Activated CD4-positive, CD25-positive, alpha-beta regulatory T cell treated with anti-CD3 and anti-CD28 coated beads, Interleukin-2, amount 50 U/mL, for 72 hours (primary cell): ENCODE measurements around the gene RNF19B.
"Not testable (repeated sequence)": the region's sequence is repeated elsewhere in the genome, so short reads cannot be mapped to it uniquely, and the experiment has no call there.

Experiments
- DNase-seq: peaks from one replicate; pipeline ENCODE4 v3.0.0; 2021

RNF19B gene

DNA sequence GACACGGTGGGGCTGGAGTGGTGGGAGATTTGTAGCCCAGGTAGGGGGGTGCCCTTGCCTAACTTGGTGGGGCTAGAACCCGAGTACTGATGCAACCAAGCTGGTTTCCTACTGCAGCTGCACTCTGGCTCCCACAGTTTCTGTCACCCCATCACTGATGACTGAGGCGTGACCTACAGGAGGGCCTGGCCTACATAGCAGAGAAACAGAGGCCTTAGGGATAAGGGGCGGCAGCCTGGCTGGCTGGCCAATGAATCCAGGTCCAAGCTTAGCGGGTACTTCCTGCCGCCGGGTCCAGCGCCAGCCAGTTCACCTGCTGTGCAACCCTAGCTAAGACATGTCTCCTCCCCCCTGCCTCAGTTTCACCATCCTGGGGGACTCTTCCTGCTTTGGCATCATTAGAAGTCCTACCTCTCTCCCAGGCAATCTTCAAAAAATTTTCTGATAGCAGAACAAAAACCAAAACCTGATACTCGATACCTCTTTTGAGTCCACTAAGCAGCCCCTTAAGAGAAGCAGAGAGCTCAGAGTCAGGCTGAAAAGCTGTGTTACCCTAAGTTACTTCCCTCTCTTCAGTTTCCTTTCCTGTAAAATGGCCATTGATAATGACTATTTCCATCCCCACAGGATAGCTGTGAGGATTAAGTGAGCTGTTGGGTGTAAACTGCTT is 27.3 kb upstream of the RNF19B start:
- no peak for DNase-seq

DNA sequence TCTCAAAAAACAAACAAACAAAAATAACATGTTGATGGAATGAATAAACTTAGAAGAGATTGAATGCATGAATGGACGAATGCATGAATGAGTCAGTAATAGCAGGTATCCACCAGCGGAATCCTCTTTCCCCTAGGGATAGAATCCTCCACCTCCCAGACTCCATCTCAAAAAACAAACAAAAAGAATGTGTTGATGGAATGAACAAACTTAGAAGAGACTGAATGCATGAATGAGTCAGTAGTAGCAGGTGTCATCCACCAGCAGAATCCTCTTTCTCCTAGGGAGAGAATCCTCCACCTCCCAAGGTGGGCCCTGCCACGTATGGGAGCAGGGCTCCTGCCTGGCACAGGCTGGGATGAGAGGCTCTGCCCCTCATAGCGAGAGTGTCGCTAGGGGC is 26.8 kb upstream of the RNF19B start:
- no peak for DNase-seq

DNA sequence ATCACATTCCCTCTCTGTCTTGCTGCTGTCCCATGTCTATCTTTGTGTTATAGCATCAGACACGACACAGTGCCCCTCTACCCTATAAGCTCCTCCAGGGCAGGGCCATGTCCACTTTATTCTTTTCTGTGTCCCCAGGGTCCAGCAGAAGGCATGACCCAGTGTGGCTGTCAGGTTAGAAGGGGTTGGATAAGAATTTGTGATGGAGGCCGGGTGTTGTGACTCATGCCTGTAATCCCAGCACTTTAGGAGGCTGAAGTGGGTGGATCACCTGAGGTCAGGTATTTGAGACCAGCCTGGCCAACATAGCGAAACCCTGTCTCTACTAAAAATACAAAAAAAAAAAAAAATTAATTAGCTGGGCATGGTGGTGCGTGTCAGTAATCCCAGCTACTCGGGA is 26.3 kb upstream of the RNF19B start:
- DNase-seq = no peak

DNA sequence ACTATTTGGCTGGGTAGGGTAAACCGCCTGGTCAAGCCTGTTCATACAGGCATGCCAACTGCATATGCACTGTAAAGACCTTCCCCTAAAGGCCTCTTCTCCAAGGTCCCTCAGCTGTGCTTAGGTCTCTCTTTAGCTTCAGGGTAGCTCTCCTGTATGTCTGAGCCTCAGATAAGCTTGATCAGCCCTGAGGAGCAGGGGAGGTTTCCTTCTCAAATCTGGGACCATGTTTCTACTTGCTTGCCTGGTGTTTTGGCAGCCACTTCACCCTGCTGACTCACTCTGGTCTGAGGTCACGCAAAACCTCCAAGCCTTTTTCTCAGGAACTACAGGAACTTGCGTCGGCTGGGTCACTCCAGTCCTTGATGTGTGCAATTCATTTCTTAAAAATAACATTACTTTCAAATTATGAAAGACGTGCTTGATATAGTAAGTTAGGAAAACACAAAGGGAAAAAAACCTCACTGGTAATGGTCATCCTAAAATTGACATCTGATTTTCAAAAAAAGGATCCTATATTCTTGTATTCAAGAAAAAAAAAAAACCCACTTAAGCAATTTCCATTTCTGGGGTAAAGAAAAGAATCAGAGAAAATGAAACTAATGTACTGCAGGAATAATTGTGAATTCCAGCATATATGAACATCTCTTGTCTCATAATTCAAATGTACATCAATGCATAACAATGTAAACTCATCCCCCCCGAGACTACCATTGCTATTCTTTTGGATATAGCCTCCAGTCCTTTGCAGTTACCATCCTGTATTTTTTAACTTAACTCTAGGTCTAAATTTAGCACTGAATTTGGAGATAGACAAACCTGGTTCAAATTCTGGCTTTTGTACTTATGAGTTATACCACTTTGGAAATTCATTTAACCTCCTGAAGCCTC is 24.8 kb upstream of the RNF19B start:
- no peak for DNase-seq

DNA sequence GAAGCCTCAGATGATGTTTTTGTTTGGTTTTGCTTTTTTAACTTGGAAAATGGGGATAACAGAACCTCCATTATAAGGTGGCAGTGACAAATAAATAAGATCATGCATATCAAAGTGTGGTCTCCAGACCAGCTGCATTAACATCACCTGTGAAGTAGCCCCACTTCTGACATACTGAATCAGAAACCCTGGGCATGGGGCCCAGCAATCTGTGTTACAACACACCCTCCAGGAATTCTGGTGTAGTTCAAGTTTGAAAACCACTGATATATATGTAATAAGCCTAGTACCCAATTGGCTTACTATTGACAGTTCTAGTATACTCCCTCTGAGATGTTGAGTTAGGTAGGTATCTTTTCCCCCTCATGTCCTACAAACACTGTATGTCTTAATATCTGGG is 24.1 kb upstream of the RNF19B start:
- no peak for DNase-seq

DNA sequence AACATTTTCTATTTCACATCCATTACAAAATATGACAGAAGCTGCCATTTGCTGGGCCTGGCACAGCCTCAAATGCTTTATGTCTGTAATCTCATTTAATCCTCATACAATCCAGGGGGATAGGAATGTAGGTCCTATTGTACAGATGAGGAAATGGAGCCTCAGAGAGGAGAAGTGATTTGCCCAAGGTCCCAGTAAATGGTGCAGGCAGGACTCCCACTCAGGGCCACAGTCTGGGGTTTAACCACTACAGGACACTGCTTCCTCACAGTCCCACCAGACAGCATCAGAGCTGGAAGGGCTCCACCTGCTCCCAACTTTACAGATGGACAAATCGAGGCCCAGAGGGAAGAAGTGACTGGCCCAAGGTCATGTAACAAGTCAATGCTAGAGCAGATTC is 20.6 kb upstream of the RNF19B start:
- DNase-seq = no peak

DNA sequence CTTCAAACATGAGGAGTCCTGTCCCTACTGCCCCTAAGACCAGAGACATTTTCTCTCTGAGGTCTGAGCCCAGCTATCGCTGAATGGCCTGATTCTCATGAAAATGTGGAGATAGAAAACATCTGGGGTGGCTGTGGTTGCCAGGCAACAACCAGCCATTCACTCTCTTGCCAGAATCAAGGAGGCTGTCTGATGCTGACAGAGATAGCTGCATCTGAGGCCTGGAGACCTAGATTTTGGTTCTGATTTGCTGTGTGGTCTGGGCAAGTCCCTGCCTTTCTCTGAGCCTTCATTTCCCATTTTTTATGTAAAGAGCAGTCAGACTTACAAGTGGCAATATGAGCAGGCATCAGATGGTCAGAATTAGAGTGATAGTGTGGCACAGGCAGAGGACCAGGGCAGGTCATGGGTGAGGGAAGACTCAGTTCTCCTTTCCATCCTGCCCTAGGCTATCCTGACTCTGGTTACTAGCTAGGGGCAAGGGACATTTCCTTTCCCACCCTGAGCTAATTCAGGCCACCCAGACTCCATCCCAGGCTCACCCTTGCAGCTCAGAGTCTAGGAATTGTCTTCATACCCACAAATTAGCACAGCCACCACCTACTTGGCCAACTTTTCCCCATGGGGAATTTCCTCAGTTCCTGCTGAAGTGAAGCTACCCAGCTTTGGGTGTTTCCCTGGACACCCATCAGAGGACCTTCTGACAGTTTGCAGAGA is 20.0 kb upstream of the RNF19B start:
- DNase-seq = no peak

DNA sequence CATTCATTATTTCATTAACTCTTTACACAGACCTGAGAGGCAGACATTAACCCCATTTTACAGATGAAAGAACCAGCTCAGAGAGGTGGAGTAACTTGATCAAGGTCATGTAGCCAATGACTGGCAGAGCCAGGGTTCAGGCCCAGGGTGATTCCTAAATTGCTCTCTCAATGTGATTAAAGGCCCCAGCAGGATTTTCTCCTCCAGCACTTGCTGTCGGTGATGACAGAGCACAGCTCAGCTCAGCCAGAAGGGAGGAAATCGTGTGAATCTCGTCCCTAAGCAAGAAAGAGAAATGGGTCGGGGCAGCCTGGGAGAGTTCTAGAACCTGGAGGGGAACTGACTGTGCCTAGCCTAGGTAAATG is 19.5 kb upstream of the RNF19B start:
- no peak for DNase-seq

DNA sequence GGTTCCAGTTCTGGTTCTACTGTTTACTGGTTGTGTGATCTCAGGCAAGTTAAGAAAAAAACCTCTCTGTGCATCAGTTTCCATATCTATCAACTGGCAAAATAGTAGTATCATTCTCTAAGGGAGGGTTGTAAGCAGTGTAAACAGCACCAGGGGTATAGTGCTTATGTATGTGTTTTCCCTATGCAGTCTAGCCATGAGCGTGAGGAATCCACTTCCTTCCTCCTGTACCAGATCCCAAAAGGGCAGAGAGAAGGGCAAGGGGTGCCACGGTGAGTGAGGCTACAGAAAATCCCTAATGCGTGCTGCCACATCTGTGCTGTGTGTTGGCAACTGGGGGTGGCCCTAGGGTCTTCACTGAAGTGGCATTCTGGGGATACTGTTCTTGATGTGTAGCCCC is 18.4 kb upstream of the RNF19B start:
- DNase-seq = no peak

DNA sequence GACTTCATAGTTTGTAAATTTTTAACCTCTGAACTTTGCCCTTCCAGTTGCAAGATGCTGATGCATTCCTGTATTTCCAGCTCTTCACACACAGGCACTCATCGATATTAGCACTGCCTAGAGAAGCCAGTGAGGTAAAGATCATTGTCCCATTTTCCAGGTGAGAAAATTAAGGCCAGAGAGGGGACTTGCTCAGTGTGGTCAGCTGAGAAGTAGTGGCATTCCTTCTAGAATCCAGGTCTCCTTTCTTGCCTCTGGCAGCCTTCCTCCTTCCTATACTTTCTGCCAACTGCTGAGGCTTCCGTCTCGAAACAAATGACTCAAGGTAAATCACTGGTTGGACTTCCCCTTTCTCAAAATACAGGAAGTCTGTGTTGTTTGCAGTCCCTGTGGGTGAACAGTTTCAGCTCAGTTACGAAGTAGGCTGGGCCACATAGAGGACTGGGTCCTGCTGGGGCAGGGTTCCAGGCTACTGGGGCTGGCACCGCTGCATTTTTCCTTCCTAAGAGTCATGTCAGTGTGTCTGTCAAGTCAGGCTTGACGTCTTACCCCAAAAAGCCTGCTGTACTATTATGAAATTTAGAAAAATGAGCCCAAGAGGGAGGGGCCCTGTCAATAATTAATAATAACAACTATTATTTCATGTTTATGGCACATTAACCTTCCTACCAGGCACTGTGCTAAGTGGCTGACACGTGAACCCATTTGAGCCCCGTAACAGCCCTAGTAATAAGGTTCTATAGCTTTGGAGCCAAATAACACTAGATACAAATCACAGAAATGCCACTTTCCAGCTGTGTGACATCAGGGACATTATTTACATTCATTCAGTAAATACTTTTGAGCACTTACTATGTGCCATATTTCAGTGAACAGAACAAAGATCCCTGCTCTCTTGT is 16.6 kb upstream of the RNF19B start:
- peak; percentile 55 for DNase-seq

DNA sequence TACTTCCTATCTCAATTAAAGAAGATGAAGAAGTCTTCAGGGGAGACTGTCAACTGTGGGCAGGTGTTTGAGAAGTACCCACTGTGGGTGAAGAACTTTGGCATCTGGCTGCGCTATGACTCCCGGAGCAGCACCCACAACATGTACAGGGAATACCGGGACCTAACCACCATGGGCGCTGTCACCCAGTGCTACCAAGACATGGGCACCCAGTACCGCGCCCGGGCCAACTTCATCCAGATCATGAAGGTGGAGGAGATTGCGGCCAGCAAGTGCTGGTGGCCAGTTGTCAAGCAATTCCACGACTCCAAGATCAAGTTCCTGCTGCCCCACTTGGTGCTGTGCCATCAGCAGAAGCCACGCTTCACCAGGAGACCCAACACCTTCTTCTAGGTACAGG is 15.5 kb upstream of the RNF19B start:
- no peak for DNase-seq

DNA sequence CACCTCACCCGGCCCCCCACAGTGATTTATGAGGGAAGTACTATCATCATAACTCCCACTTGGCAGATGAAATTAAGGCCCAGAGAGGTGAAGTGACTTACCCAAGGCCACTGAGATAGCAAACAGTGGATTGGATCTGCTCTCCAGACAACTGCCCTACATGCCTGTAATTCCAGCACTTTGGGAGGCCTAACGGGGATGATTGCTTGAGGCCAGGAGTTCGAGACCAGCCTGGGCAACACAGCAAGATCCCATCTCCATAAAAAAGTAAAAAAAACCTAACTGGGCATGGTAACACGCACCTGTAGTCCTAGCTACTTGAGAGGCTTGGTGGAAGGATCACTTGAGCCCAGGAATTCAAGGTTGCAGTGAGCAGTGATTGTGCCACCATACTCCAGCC is 14.2 kb upstream of the RNF19B start:
- DNase-seq = no peak

DNA sequence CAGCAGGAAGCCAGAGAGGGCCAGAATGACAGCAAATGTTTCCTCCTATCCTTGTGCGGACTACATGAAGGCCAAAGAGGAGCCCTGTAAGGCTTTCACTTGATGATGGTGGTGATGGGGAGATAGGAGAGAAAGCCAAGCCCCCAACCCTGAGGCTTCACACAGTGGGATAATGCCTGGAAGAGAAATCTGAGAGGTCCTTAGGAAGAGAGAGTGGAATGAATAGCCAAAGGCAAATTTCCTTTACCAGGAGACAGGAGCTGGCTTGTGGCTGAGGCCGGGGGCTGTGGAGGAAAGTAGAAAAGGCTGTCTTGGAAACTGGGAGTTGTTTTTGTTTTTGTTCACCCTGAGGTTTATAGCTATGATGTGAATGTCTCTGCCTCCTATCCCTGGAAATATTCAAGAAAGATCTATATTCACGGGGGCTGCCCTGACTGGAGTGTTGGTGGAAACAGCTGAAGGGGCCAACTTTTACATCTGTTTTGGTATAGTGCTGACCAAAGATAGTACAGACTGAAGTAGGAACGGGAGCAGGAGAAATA is 13.0 kb upstream of the RNF19B start:
- DNase-seq = no peak

DNA sequence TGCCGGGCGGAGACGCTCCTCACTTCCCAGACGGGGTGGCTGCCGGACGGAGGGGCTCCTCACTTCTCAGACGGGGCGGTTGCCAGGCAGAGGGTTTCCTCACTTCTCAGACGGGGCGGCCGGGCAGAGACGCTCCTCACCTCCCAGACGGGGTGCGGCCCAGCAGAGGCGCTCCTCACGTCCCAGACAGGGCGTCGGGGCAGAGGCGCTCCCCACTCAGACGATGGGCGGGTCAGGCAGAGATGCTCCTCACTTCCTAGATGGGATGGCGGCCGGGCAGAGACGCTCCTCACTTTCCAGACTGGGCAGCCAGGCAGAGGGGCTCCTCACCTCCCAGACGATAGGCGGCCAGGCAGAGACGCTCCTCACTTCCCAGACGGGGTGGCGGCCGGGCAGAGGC is 10.4 kb upstream of the RNF19B start:
- not testable (repeated sequence) for DNase-seq

DNA sequence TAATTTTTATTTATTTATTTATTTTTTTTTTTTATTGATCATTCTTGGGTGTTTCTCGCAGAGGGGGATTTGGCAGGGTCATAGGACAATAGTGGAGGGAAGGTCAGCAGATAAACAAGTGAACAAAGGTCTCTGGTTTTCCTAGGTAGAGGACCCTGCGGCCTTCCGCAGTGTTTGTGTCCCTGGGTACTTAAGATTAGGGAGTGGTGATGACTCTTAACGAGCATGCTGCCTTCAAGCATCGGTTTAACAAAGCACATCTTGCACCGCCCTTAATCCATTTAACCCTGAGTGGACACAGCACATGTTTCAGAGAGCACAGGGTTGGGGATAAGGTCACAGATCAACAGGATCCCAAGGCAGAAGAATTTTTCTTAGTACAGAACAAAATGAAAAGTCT is 8.8 kb upstream of the RNF19B start:
- not testable (repeated sequence) for DNase-seq

DNA sequence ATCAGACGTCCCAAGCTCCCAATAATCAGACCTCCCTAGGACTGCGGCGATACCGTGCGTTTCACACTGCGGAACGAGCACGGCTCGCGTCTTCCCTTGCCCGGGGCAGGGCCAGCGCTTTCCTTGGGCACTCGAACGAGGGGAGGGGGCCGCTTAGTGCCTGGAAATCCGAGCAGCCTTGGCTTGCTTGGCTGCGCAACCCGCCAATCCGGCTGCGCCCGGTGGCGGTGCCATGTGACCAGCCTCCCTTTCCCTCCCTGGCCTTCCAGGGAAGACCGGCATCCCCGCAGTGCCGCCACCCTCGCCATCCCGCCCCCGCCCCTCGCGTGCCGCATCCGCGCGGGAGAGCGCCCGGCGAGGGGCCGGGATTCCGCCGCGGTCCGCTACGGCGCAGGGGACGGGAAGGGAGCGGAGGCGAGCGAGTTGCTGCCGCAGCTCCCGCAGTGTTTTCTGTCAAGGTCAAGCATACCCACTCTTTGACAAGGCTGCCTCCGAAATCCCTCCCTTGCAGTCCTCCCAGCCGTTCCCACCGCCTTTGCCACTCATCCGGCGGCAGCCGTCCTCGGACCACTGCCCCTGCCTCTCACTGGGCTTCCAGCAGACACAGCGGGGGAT is 8.3 kb upstream of the RNF19B start:
- DNase-seq = no peak

DNA sequence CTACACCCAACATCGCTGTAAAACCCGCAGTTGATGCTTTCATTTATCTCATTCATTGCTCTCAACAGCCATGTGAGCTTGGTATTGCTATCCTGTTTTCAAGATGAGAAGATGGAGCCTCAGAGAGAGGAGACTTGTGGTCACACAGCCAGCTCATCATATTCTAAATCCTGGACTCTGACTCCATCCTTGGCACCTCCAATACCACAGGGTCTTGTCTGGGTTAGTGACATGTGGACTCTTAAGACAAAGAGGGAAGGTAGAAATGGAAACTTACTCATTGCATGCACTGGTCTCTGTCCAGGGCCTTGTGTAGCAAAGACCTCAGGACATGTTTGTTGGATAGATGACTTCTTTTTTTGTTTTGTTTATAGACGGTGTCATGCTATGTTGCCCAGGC is 7.0 kb upstream of the RNF19B start:
- DNase-seq = no peak

DNA sequence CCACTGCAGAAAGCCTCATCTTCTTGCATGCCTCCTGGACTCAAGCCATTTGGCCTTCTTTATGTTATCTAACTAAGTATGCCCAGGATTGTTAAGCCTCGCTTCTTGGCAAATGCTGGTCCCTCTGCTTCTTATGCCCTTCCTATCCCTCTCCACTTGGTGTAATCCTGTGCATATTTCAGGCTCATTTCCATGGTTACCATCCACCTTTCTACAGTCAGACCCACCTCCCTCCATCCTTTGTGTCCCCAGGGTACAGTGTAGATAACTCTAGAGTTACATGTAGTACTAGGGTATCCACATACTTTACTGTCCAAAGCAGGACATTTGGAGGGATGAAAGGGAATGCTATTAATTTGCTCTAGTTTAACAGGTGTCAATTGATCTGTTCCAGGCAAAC is 6.5 kb upstream of the RNF19B start:
- DNase-seq = no peak

DNA sequence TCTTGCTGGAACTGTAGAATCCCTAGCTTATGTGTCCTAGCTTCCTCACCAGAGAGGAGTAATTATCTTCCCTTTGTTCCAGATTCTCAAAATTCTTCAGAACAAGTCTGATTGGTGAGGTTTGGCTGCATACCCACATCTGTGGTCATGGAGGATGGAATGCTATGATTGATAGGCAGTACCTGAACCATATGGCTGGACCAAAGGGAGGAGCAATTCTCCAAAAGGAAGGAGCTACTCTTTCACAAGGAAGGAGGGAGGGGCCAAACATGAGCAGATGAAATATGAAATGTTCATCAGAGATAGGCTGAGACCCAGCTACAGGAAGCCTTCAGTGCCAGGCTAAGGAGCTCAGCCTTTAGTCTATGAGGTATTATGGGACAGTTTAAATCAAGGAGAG is 5.0 kb upstream of the RNF19B start:
- DNase-seq = no peak

DNA sequence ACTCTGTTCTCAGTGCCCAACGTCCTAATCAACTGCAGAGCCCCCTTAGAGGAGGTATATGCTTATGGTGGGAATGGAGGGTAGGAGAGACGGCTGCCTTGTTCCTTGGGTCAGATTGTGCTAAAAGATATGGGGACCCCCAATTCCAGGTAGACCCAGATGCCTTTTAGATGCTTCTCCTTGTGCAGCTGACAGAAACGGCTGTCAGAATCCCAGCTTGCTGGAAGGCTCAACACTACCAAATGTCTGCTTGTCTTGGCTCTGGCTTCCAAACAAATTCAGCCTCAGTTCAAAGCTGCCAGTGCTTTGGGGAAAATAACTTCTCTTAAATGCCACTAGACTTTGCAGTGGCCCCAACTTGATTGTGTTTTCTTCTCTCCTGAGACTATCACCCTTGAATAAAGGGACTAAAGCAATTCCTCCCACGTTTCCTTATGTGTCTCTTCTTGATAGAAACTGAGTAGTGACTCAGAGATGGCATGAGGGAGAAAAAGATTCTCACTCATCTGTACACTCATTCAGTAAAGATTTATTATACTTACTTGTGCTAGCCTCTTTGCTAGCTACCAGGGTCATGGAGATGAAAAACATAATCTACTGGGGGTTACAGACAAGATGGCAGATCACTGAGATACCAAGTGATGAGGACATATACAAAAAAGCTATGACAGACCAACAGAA is 3.4 kb upstream of the RNF19B start:
- DNase-seq = no peak

DNA sequence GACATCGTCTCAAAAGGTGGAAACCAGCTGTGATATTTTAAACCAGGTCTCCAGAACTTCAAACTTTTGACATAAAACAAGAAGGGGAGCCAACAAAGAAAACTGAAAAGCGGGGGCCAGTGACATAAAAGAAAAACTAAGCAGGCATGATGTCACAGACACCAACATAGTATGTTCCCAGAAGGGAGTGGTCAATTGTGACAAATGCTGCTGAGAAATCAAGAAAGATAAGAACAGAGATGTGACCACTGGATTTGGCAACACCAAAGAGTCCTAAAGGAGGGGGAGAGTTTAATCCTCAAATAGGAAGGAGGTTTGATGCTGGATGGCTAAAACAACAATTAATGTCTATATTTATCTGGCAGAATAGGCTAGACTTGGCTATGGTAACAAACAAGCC is 2.3 kb upstream of the RNF19B start:
- no peak for DNase-seq
